Measurements from ENCODE around the gene LRRC10B.
A peak's percentile ranks its signal among the peaks of the same experiment; 100 is the strongest.

The LRRC10B gene

DNA sequence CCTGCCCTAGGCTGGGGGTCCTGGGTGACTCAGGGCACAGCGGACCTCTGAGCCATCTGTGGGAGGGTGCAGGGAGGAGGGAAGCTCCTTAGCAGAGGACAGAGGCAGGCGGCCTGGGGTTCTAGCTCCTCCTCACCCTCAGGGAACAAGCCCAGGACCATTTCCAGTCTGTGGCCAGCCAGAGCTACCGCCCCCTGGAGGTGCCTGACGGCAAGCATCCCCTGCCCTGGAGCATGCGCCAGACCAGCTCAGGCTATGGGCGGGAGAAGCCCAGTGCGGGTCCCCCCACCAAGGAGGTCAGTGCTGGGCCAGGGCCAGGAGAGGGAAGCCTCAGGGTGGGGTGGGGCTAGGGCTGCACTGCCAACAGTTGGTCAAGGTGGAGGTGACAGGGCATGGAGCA lies 26.0 kb upstream of the LRRC10B start:
- no peaks in the 10 kb centered on the region for H3K9me2 ChIP-seq (ENCODE audit: low read depth, low read length)
- H3K27ac ChIP-seq (ENCODE audit: low read depth, low read length, poor library complexity, severe bottlenecking), result no peak overlapping the region
- no peak overlapping the region for H2AFZ ChIP-seq (ENCODE audit: low read length)
- no peaks in the 10 kb centered on the region for H3K36me3 ChIP-seq (ENCODE audit: insufficient read depth, low read length)
- H3F3A ChIP-seq (ENCODE audit: insufficient read depth, low read length), result no peaks in the 10 kb centered on the region
- no peaks in the 10 kb centered on the region for H4K20me1 ChIP-seq (ENCODE audit: insufficient read depth, low read length)
- H3K27me3 ChIP-seq (ENCODE audit: insufficient read depth, low read length), result peaks cover 13% of the 10 kb centered on the region; the same call in 1 of the 2 replicates
- H3K79me2 ChIP-seq (ENCODE audit: insufficient read depth, low read length), result no peaks in the 10 kb centered on the region
- no peak overlapping the region for H3K4me3 ChIP-seq (ENCODE audit: low read depth, low read length, poor library complexity, severe bottlenecking)
- TF ChIP-seq, protein P1, sequence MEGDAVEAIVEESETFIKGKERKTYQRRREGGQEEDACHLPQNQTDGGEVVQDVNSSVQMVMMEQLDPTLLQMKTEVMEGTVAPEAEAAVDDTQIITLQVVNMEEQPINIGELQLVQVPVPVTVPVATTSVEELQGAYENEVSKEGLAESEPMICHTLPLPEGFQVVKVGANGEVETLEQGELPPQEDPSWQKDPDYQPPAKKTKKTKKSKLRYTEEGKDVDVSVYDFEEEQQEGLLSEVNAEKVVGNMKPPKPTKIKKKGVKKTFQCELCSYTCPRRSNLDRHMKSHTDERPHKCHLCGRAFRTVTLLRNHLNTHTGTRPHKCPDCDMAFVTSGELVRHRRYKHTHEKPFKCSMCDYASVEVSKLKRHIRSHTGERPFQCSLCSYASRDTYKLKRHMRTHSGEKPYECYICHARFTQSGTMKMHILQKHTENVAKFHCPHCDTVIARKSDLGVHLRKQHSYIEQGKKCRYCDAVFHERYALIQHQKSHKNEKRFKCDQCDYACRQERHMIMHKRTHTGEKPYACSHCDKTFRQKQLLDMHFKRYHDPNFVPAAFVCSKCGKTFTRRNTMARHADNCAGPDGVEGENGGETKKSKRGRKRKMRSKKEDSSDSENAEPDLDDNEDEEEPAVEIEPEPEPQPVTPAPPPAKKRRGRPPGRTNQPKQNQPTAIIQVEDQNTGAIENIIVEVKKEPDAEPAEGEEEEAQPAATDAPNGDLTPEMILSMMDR (IDR thresholded peaks at IDR 0.05; ENCODE audit: low read length), result peak; percentile 61
- TF ChIP-seq EZH2 (IDR thresholded peaks at IDR 0.05; ENCODE audit: borderline replicate concordance, low read length), result no peak
- no peaks in the 10 kb centered on the region for H3K9me3 ChIP-seq (ENCODE audit: low read length)
- no peak overlapping the region for H3K9ac ChIP-seq (ENCODE audit: low read length)
- no peaks in the 10 kb centered on the region for H3K4me1 ChIP-seq (ENCODE audit: insufficient read depth, low read length, severe bottlenecking)
- H3K4me2 ChIP-seq (ENCODE audit: low read length), result no peak overlapping the region

DNA sequence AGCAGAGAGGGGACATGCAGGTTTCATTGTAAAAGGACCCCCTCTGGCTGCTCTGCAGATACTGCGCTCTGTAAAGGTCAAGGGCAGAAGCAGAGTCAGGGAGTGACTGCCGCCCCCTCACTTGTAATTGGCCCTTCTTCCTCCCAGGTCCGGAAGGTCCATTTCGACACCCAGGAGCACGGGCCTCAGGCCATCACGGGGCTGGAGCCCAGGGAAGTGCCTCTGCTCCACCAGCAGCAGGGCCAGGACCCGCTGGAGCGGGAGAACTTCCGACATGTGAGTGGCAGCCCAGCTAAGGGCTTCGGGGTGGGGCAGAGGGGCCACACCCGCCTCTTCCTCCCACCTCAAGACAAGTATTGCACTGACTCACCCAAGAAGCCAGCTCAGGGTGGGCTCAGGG lies 24.0 kb upstream of the LRRC10B start:
- no peak overlapping the region for H2AFZ ChIP-seq (ENCODE audit: low read length)
- no peaks in the 10 kb centered on the region for H3K36me3 ChIP-seq (ENCODE audit: insufficient read depth, low read length)
- no peaks in the 10 kb centered on the region for H3K9me2 ChIP-seq (ENCODE audit: low read depth, low read length)
- no peak overlapping the region for H3K9ac ChIP-seq (ENCODE audit: low read length)
- peaks cover 13% of the 10 kb centered on the region; the same call in 1 of the 2 replicates for H3K27me3 ChIP-seq (ENCODE audit: insufficient read depth, low read length)
- TF ChIP-seq, protein P1 (IDR thresholded peaks at IDR 0.05; ENCODE audit: low read length), result no peak
- no peak for TF ChIP-seq EZH2 (IDR thresholded peaks at IDR 0.05; ENCODE audit: borderline replicate concordance, low read length)
- no peaks in the 10 kb centered on the region for H3K9me3 ChIP-seq (ENCODE audit: low read length)
- H3K27ac ChIP-seq (ENCODE audit: low read depth, low read length, poor library complexity, severe bottlenecking), result no peak overlapping the region
- H3K79me2 ChIP-seq (ENCODE audit: insufficient read depth, low read length), result no peaks in the 10 kb centered on the region
- H4K20me1 ChIP-seq (ENCODE audit: insufficient read depth, low read length), result no peaks in the 10 kb centered on the region
- H3K4me2 ChIP-seq (ENCODE audit: low read length), result no peak overlapping the region
- H3K4me1 ChIP-seq (ENCODE audit: insufficient read depth, low read length, severe bottlenecking), result no peaks in the 10 kb centered on the region
- H3K4me3 ChIP-seq (ENCODE audit: low read depth, low read length, poor library complexity, severe bottlenecking), result no peak overlapping the region
- no peaks in the 10 kb centered on the region for H3F3A ChIP-seq (ENCODE audit: insufficient read depth, low read length)

DNA sequence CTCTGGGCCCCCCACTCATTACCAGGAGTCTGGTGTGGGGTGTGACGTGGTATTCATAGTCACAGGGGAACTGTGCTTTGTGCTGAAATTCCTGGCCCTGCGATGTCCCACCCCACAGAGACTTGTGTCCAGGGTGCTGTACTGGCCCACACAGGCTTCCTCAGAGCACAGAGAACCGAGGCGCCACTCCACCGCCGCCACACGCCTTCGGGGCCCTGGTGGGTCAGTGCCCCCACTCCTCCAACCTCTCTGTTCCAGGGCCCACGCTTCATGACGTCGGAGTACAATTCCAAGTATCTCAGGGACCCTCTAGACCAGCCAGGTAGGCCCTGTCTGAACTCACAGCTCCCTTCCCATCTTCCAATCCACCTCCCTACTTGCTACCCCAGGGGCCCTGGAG lies 23.5 kb upstream of the LRRC10B start:
- Histone ChIP-seq H3K27ac (ENCODE audit: low read depth, low read length, poor library complexity, severe bottlenecking) (no peak overlapping the region), H3F3A (ENCODE audit: insufficient read depth, low read length) (no peaks in the 10 kb centered on the region), H3K27me3 (ENCODE audit: insufficient read depth, low read length) (peaks cover 13% of the 10 kb centered on the region; the same call in 1 of the 2 replicates), H3K79me2 (ENCODE audit: insufficient read depth, low read length) (no peaks in the 10 kb centered on the region), H3K9me3 (ENCODE audit: low read length) (no peaks in the 10 kb centered on the region), H3K4me3 (ENCODE audit: low read depth, low read length, poor library complexity, severe bottlenecking) (no peak overlapping the region), H3K9ac (ENCODE audit: low read length) (no peak overlapping the region), H2AFZ (ENCODE audit: low read length) (no peak overlapping the region), H3K9me2 (ENCODE audit: low read depth, low read length) (no peaks in the 10 kb centered on the region), H3K4me2 (ENCODE audit: low read length) (no peak overlapping the region), H4K20me1 (ENCODE audit: insufficient read depth, low read length) (no peaks in the 10 kb centered on the region), H3K4me1 (ENCODE audit: insufficient read depth, low read length, severe bottlenecking) (no peaks in the 10 kb centered on the region), H3K36me3 (ENCODE audit: insufficient read depth, low read length) (no peaks in the 10 kb centered on the region)
- TF ChIP-seq, protein P1 (IDR thresholded peaks at IDR 0.05; ENCODE audit: low read length), result no peak
- TF ChIP-seq EZH2 (IDR thresholded peaks at IDR 0.05; ENCODE audit: borderline replicate concordance, low read length), result no peak
